RPMI7951 (cell line): ENCODE data around the gene ZBTB42. TPM values are rescaled to one million over a fixed set of nuclear protein-coding genes. Genes with fewer than 3 reads are reported as not detected.
A peak's percentile ranks its signal among the peaks of the same experiment; 100 is the strongest.

Experiments
- DNase-seq: peaks from one replicate; pipeline ENCODE4 v3.0.0-alpha.2; 2012; ENCODE audit warnings: low read depth
- total RNA-seq: library from RNA; depleted of rRNA; stranded (reverse); fragments of >200 nt; shearing (Covaris generic); gene quantifications from 2 replicates; pipeline ENCODE4 v1.2.3, GENCODE V29; 2014; rRNA removed

Gene ZBTB42
- 0.84 and 0.88 TPM in 2 replicates for total RNA-seq

DNA sequence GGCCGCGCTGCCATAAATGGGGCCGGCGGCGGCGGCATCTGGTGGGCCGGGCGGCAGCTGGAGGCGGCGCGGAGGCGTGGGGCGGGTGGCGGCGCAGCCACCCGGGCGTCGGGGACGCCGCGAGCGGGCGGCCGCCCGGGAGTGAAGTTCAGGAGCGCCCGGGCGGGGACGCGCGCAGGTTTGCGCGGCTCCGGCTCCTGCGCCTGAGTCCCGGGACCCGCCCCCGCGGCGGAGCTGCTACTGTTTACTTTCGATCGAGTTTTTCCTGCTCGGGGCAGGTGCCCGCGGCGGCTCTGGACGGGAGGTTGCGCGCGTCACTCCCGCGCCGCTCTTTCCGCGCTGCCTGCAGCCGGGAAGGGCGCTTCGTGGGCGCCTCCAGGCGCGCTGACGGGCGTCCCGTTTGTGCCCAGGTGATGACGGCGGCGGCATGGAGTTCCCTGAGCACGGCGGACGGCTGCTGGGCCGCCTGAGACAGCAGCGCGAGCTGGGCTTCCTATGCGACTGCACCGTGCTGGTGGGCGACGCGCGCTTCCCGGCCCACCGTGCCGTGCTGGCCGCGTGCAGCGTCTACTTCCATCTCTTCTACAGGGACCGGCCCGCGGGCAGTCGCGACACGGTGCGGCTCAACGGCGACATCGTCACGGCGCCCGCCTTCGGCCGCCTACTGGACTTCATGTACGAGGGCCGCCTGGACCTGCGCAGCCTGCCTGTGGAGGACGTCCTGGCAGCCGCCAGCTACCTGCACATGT lies at the start of gene ZBTB42:
ZBTB42 (plus strand) TSS at position 331 of the 749 bp plus-strand sequence; CDS start at position 428, 97 bp downstream.
- peak; percentile 38 for DNase-seq

DNA sequence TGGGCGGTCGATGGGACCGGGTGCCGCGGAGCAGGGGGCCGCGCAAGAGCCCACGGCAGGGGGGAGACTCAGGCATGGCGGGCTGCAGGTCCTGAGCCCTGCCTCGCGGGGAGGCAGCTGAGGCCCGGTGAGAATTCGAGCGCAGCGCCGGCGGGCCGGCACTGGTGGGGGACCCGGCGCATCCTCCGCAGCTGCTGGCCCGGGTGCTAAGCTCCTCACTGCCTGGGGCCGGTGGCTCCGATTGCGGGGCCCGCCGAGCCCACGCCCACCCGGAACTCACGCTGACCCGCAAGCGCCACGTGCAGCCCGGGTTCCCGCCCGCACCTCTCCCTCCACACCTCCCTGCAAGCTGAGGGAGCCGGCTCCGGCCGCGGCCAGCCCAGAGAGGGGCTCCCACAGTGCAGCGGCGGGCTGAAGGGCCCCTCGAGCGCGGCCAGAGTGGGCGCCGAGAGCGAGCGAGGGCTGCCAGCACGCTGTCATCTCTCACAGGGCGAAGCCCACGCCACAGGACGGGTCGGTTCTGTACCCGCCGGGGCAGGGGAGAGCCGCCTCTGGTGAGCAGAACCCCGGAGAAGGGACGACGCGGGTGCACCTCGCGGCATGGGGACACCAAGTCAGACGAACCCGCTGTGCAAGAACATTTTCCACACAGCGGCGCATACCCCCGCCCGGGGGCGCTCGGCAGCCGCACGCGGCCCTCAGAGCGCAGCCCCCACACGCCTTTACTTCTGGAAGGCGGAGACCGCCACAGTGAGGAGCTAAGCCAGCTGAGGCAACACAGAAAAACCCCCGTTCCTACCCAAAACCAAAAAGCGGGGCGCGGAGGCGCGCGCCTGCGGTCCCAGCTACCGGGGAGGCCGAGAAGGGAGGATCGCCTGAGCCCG lies 49.1 kb upstream of the ZBTB42 start:
- DNase-seq = no peak

DNA sequence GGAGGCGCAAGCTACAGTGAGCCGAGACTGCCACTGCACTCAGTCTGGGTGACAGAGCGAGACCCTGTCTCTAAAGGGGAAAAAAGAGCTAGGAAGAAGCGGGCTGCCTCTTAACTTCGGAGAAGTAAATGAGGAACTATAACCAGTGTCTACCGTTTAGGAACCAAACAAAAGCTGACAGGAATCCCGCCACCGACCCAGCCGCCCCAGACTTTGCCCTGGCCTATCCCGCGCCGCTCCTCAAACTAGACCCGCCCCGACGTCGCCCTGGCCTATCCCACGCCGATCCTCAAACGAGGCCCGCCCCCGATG lies 48.5 kb upstream of the ZBTB42 start:
- DNase-seq = no peak

DNA sequence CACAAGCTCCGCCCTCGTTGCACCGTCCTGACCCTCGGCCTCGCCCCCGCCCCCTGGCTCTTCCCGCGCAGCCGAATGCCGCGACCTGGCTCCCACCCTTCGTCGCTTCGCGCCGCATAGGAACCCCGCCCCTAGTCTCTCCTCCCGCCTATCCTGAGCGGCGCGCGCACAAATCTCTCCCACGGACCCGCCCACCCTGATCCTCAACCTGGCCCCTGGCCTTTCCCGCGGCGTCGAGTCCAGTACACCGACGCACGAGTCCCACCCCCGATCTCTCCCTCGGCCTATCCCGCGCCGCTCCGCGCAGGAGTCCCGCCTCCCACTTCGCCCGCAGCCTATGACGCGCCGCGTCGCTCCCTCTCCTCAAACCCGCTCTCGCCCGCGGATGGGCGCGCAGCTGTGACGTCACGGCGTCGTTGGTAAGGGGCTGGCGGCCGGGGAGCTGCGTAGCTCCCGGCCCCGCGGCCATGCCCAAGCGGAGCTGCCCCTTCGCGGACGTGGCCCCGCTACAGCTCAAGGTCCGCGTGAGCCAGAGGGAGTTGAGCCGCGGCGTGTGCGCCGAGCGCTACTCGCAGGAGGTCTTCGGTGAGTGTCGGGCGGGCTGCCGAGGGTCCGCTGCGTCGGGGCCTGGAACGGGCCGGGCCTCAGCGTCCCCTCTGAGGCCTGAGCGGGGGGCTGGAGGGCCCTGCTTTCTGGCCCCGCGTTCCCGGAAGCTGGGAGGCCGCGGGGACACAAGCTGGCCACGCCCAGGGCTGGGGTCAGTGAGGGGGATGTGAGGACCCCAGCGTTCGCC lies 48.0 kb upstream of the ZBTB42 start, which contains the start of gene SIVA1:
SIVA1 (plus strand) TSS at position 413 of the 793 bp plus-strand sequence; CDS start at position 468, 55 bp downstream.
- peak; percentile 97 for DNase-seq

DNA sequence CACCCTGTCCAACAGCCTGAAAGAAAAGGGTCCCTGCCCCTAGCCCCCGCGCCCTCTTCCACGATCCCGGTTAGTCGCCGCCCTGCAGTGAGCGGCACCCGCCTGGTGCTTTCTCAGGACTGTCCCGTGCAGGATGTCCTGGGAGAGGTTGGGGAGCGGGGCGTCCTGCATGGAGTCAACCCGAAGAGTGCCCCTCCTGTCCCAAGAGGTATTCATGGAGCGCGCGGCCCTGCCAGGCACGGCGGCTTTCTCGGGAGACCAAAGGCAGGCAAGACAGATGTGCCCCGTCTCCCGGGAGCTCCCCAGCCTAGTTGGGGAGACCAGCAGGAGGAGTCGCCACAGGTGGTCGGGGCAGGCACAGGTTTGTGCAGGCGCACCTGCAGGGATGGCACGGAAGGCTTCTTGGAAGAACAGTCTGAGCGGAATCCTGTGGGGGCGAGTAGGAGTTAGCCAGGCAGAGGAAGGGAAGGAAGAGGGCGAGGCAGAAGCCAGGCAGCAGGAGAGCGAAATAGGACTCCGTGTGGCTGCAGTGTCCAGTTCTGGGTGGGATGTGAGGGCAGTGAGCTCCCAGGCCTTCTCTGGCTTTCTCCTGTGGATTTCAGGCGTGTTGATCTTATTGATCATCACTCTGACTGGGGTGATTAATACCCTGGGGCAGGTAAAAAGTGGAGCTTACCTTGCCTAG lies 47.2 kb upstream of the ZBTB42 start:
- DNase-seq = no peak

DNA sequence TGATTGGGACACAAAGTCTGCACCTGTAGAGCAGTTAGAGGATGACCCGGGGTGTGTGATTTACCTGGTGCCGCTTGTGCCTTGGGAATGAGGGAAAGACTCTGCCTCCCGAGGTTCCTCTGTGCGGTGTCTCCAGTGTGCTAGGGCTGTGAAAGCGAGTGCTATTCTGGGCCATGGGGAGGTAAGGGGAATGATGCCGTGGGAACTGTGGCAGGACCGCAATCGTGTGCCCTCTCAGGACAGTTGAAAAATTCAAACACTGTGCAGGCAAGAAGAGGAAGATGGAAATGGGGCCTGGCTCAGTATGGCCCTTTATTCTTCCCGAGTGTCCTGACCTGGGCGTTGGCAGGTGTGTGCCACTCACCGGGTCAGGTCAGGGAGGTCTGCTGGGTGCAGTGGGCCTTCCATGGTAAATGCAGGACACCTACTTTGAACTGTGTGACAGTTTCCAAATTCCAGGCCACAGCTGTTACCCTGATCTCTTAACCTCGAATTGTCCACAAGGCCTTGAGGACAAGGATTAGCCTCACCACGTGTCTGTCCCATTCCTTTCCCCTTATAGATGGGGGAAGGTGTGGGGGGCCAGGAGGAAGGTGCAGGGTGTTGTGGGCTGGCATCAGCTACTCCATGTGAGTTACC lies 46.6 kb upstream of the ZBTB42 start:
- DNase-seq = no peak

DNA sequence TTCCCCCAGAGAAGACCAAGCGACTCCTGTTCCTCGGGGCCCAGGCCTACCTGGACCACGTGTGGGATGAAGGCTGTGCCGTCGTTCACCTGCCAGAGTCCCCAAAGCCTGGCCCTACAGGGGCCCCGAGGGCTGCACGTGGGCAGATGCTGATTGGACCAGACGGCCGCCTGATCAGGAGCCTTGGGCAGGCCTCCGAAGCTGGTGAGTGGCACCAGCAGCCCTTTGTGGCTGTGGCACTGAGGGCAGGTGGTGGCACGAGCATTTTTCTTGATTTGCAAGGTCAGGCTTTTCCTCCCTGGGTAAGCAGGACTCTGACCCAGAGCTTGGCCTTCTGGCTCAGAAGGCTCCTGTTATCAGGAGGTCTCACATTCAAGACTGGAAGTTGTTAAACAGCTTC lies 45.3 kb upstream of the ZBTB42 start:
- no peak for DNase-seq

DNA sequence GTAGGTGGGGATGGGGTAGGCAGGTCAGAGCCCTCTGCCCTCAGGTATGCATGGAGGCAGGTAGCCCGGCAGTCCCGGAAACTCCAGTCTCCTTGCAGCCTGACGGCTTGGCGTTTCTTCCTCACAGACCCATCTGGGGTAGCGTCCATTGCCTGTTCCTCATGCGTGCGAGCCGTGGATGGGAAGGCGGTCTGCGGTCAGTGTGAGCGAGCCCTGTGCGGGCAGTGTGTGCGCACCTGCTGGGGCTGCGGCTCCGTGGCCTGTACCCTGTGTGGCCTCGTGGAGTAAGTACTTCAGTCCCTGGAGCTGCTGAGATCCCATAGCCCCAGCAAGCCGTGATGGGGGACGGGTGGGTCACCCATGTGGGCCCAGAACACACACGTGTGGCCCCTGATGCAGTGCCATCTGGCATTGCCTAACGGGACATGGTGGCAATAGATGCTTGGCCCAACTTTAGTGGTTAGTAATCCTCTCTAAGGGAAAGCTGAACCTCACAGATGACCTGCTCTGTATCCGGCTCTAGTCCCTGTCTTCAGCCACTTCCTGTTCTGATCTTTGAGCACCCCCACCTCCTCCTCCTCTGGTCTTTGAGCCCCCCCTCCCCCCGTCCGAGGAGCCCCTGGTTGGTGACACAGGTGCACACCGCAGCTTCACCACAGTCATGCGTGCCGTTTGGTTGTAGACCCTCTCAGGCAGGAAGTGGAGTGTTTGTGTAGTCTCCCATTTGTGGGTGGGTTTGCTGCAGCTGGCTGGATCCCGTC lies 44.2 kb upstream of the ZBTB42 start:
- no peak for DNase-seq

DNA sequence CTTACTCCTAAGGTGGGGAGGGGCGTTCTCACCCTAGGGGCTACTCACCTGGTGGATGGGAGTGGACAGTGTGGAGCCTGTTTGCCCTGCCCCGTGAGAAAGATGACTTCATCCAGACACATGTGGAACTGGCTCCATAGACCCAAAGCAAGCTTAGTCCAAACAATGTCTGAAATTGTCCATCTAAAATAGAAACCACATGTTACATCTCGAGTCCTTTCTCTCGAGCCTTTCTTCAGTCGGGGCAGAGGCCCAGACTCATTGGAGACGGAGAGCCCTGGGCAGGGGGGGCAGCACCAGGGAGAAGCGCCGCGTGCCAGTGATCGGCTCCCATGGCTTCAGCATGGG lies 43.7 kb upstream of the ZBTB42 start:
- DNase-seq = no peak

DNA sequence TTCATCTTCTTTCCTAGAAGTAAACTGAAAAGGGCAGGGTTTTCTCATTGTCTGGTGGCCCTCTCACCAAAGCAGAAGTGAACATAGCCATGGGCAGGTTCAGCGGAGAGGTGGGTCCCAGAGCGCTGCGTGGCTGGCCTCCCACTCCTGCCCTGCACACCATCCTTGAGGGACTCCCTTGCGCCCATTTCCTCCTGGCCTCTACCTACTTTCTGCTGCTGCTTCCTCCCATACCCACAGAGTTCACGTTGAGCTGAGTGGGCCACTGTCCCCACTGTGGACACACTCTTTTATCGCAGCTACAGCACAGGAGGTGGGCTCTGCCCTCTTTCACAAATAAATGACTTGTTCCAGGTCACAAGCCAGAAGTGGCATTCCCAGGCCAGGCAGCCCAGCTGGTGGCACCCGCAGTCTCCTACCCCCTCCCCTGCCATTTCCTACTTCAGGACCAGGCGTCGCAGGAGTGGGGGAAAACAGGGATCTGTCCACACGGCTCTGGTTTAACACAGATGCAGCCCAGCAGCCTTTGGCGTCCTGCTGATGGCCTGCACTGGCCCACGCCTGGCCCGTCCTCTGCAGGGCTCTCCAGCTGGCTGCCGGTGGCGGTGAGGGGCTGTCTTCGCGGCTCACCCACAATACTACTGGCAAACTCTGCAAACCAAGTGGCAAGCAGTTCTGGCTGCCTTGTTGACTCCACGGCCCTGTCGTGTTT lies 43.1 kb upstream of the ZBTB42 start:
- no peak for DNase-seq

DNA sequence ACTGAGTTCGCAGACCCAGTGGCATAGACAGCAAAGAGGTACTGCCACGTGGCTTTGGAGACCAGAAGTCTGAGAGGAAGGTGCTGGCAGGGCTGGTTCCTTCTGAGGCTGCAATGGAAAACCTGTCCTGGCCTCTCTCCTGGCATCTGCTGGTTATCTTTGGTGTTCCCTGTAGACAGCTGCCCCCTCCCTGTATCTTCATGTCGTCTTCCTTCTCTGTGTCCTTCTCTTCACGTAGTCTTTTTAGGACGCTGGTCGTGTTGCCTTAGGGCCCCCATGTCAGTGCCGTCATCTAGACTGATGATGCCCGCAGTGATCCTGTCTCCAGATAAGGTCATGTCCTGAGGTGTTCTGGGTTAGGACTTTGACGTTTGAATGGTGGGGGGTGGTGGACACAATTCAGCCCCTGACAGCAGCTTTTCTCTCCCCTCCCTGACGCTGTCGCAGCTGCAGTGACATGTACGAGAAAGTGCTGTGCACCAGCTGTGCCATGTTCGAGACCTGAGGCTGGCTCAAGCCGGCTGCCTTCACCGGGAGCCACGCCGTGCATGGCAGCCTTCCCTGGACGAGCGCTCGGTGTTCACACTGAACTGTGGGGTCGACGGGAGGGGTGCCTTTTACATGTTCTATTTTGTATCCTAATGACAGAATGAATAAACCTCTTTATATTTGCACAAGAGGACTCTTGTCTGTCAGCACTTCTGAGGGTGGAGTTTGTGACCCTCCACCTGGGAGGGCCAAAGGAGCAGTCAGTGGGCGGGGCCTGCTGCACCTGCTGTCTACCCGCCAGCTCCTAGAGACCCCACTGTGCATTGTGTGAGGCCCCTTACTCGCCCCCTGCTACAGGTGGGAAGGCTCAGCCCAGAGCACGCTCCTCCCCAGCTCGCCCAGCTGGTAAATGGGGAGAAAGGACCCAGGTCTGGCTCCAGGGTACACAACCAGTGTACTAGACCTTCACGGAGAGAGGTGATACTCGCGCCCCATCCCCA lies 41.6 kb upstream of the ZBTB42 start:
- DNase-seq = no peak

DNA sequence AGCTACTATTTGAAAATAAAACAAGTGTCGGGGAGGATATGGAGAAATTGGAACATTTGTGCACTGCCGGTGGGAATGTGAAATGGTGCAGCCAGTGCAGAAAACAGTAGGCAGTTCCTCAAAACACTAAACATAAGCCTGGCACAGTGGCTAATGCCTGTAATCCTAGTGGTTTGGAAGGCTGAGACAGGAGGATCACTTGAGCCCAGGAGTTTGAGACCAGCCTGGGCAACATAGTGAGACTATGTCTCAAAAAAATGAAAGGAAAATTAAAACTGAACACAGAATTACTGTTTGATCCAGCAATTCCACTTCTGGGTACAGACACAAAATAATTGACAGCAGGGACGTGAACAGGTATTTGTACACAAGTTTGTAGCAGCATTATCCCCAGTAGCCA lies 35.4 kb upstream of the ZBTB42 start:
- DNase-seq = no peak

DNA sequence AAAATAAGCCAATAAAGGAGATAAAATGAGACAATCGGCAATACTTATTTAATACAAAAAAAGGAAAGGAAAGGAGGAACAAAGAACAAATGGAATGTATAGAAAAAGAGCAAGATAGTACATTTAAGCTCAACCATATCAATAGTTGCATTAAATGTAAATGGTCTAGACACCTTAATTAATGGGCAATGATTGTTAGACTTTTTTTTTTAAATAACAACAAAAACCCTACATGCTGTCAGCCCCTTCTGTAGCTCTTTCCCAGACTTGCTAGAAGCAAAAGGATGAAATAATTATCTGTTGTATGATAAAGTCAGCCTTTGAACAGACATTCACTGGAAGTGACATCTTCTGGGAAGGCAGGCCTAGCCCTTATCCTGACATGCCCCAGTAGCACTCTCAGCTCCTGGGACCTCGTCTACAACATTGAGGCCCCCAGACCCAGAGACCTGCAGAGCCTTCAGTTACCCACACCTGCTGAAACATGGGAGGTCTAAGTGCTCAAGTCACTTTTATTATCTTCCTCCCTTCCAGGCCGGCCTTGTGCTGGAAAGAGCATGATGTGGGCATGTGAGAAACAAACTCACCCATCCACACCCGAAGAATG lies 34.5 kb upstream of the ZBTB42 start:
- DNase-seq = no peak

DNA sequence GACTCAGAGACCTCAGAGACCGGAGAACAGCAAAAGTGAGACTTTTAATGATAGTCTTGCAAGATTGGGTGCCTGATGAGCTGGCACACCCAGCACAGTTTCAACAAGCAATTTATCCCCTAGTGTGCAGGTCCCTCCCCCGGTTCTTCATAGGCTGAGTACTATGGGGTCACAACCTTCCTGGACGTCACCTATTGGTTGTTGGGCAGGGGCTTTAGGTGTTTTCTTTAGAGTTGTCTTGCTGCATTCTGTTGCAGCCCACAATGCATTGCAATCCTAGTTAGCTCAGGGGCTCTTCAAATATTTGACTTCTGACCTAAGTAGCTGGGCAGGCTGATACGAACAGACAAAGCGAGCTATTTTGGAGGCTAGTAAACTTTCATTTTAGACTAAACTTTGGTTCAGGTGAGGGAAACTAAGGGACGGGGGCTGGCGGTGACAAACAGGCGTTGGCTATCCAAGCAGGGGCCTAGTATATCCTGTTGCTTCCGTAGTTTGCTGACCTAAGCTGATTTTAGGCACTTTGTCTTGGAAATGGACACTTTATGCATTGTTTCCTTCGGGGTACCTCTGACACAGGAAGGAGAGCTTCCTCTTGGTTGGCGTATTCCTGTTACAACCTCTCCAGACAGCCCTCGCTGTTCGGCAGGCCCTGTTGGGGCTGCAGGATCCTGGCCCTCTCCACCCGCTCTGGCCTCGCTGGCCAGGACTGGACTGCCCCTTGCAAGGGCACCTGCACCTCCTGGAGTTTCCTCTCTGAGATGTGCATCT lies 33.9 kb upstream of the ZBTB42 start:
- DNase-seq = no peak

DNA sequence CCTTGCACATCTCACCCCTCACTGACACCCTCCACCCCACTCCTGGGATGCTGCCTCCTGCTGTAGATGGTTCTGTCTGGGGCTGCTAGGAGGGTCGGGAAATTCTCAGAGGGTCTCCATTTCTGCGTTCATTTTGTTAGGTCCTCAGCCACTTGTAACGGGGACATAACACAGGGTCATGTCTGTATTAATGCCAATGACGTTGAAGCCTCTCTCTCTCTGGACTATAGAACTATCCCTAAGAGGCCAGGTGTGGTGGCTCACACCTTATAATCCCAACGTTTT lies 33.3 kb upstream of the ZBTB42 start:
- DNase-seq = no peak

DNA sequence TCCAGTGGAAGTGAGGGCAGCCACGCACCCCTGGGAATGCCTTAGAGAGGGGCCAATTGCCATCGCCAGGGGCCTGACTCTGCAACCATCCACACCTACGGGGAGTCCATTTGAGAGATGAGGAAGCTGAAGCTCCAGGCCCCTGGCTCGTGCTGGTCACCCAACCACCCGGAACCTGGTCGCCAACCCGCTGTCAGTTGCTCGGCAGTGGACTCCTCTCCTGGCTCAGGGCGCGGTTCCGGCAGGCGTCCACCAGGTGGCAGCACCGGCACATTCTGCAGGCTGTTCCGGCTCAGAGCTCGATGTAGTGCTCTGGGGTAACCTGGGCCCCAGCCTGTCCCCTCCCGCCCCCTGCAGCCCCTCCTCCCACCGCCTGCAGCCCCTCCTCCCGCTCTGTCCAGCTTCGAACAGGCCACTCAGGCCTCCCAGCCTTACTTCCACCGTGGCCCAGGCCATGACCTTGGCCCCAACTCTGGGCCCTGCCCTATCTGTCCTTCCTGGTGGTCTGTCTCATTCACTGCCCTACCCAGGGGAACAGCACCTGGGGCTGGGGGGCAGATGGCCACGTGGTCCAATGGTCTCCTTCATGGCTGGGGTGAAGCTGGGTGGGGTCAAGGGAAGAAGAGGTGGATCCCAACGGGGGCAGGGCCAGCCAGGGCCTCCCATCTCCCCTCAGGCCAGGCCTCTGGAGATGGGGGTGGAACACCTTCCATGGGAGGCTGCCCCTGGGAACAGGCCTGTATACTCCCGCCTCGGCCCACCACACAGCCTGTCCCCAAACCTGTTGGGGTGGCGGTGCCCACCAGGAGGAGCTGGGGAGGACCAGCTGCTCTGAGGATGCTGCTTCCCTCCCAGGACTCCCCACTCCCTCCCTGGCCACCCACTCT lies 32.2 kb upstream of the ZBTB42 start:
- DNase-seq = peak; percentile 65
